Effector memory CD8-positive, alpha-beta T cell (primary cell): ENCODE data around the gene TMEM190.

Experiments
- ATAC-seq: fragments of 150-1000 bp; cut with Tn5 transposase; replicated peaks from 2 replicates; pipeline ENCODE4 v1.10.0; 2021; ENCODE audit warnings: mild to moderate bottlenecking, moderate library complexity
- DNase-seq, 3 experiments: peaks; one replicate each; pipeline ENCODE4 v3.0.0; 2021
- H3K27ac Mint-ChIP-seq, 2 donors: one replicate each; pipeline ENCODE4 v1.8.0; 2022; ENCODE audit warnings: mild to moderate bottlenecking in 2 of 2, mixed read lengths in 2 of 2, moderate library complexity in 2 of 2
- H3K27me3 Mint-ChIP-seq, 2 donors: one replicate each; pipeline ENCODE4 v1.8.0; 2022; ENCODE audit warnings: mixed read lengths in 2 of 2
- H3K36me3 Mint-ChIP-seq: one replicate; pipeline ENCODE4 v1.8.0; 2022; ENCODE audit warnings: mild to moderate bottlenecking, moderate library complexity, mixed read lengths; ENCODE audit not compliant: insufficient read depth
- H3K4me1 Mint-ChIP-seq, 2 donors: one replicate each; pipeline ENCODE4 v1.8.0; 2022; ENCODE audit warnings: low read depth in 2 of 2, mixed read lengths in 2 of 2
- H3K4me3 Mint-ChIP-seq, 2 donors: one replicate each; pipeline ENCODE4 v1.8.0; 2022; ENCODE audit warnings: mild to moderate bottlenecking in 2 of 2, mixed read lengths in 2 of 2, moderate library complexity in 2 of 2
- H3K9me3 Mint-ChIP-seq, 2 donors: one replicate each; pipeline ENCODE4 v1.8.0; 2022; ENCODE audit warnings: mixed read lengths in 2 of 2

TMEM190 gene

GRCh38 chr19:55369653-55370304 is 6.8 kb upstream of the TMEM190 start:
- peak; percentile 68 for ATAC-seq
- Mint-ChIP-seq H3K27me3 (peaks cover 53 to 76% of the 10 kb centered on the region in 2 donors), H3K27ac (no peak overlapping the region), H3K4me1 (peaks cover 5 to 8% of the 10 kb centered on the region in 2 donors), H3K9me3 (no peaks in the 10 kb centered on the region), H3K4me3 (peak overlapping the region; percentile 73 to 86), H3K36me3 (no peaks in the 10 kb centered on the region)
- DNase-seq: no peak

GRCh38 chr19:55370305-55370988 is 6.2 kb upstream of the TMEM190 start, which contains the start of gene IL11:
IL11 (minus strand) TSS chr19:55370463; CDS start chr19:55370310, 153 bp downstream.
- DNase-seq (no peak), ATAC-seq (no peak)
- Mint-ChIP-seq H3K27ac (no peak within 1 kb of the TSS), H3K9me3 (no peaks in the 10 kb centered on the region), H3K27me3 (peaks cover 50 to 82% of the 10 kb centered on the region in 2 donors), H3K4me3 (peak within 1 kb of the TSS; percentile 73 to 86), H3K36me3 (no peaks in the 10 kb centered on the region), H3K4me1 (peaks cover 5 to 8% of the 10 kb centered on the region in 2 donors)

- H3K27me3 Mint-ChIP-seq: peaks cover 47 to 84% of the 10 kb centered on the region in 2 donors
- no peaks in the 10 kb centered on the region for H3K36me3 Mint-ChIP-seq
- peak; percentile 24 for ATAC-seq
These were observed 4.1 kb upstream of the TMEM190 start for GRCh38 chr19:55372316-55373081.

GRCh38 chr19:55373306-55373992 is 3.2 kb upstream of the TMEM190 start:
- no peak overlapping the region for H3K27ac Mint-ChIP-seq
- peaks cover 5 to 8% of the 10 kb centered on the region in 2 donors for H3K4me1 Mint-ChIP-seq
- no peaks in the 10 kb centered on the region for H3K9me3 Mint-ChIP-seq
- ATAC-seq (no peak), DNase-seq (no peak)
- H3K36me3 Mint-ChIP-seq: peaks cover 5% of the 10 kb centered on the region
- H3K4me3 Mint-ChIP-seq: no peak overlapping the region
- peaks cover 42 to 75% of the 10 kb centered on the region in 2 donors for H3K27me3 Mint-ChIP-seq

More at GRCh38 chr19:55372316-55373081, 4.1 kb upstream of the TMEM190 start:
- no peak for DNase-seq
- H3K4me3 Mint-ChIP-seq: no peak overlapping the region
- H3K4me1 Mint-ChIP-seq: peaks cover 5 to 8% of the 10 kb centered on the region in 2 donors
- no peaks in the 10 kb centered on the region for H3K9me3 Mint-ChIP-seq
- no peak overlapping the region for H3K27ac Mint-ChIP-seq

- ATAC-seq (no peak), DNase-seq (no peak)
- H3K4me1 Mint-ChIP-seq: peaks cover 5 to 8% of the 10 kb centered on the region in 2 donors
- H3K27ac Mint-ChIP-seq: no peak overlapping the region
- no peak overlapping the region for H3K4me3 Mint-ChIP-seq
- H3K36me3 Mint-ChIP-seq: peaks cover 5% of the 10 kb centered on the region
- H3K9me3 Mint-ChIP-seq: no peaks in the 10 kb centered on the region
- H3K27me3 Mint-ChIP-seq: peaks cover 42 to 69% of the 10 kb centered on the region in 2 donors
These were observed 2.5 kb upstream of the TMEM190 start for GRCh38 chr19:55373993-55374757.

- ATAC-seq: no peak
- no peak overlapping the region for H3K27ac Mint-ChIP-seq
- peaks cover 8% of the 10 kb centered on the region for H3K36me3 Mint-ChIP-seq
- peaks cover 5 to 14% of the 10 kb centered on the region in 2 donors for H3K4me1 Mint-ChIP-seq
- H3K4me3 Mint-ChIP-seq: no peak overlapping the region
- no peaks in the 10 kb centered on the region for H3K9me3 Mint-ChIP-seq
- H3K27me3 Mint-ChIP-seq: peaks cover 13 to 37% of the 10 kb centered on the region in 2 donors
- DNase-seq: no peak
These were observed 918 bp downstream of the TMEM190 start for GRCh38 chr19:55377356-55378131.

- H3K27ac Mint-ChIP-seq: no peak overlapping the region
- peaks cover 5 to 21% of the 10 kb centered on the region in 2 donors for H3K27me3 Mint-ChIP-seq
- ATAC-seq (no peak), DNase-seq (no peak)
- H3K36me3 Mint-ChIP-seq: peaks cover 8% of the 10 kb centered on the region
- H3K9me3 Mint-ChIP-seq: no peaks in the 10 kb centered on the region
- peaks cover 13 to 18% of the 10 kb centered on the region in 2 donors for H3K4me1 Mint-ChIP-seq
- no peak overlapping the region for H3K4me3 Mint-ChIP-seq
These were observed 2.5 kb downstream of the TMEM190 start for GRCh38 chr19:55379174-55379573.

- Mint-ChIP-seq H3K4me3 (peak overlapping the region; percentile 87 to 94), H3K36me3 (peaks cover 33% of the 10 kb centered on the region), H3K4me1 (peaks cover 33 to 42% of the 10 kb centered on the region in 2 donors), H3K27ac (peak overlapping the region in 1 of 2 donors; percentile 71), H3K9me3 (no peaks in the 10 kb centered on the region), H3K27me3 (no peaks in the 10 kb centered on the region)
- DNase-seq (no peak), ATAC-seq (no peak)
These were observed 5.4 kb downstream of the TMEM190 start for GRCh38 chr19:55382013-55382412.

- no peaks in the 10 kb centered on the region for H3K27me3 Mint-ChIP-seq
- H3K4me3 Mint-ChIP-seq: peak overlapping the region; percentile 87 to 94
- H3K27ac Mint-ChIP-seq: peak overlapping the region; percentile 70 to 71
- peaks cover 38 to 48% of the 10 kb centered on the region in 2 donors for H3K4me1 Mint-ChIP-seq
- H3K9me3 Mint-ChIP-seq: no peaks in the 10 kb centered on the region
- no peak for ATAC-seq
- H3K36me3 Mint-ChIP-seq: peaks cover 39% of the 10 kb centered on the region
- DNase-seq: no peak
These were observed 6.0 kb downstream of the TMEM190 start for GRCh38 chr19:55382522-55383054.

- H3K4me1 Mint-ChIP-seq: peaks cover 44 to 53% of the 10 kb centered on the region in 2 donors
- ATAC-seq (peak; percentile 3), DNase-seq (peak in 1 of 3 experiments; percentile 38)
- H3K4me3 Mint-ChIP-seq: peak overlapping the region; percentile 87 to 94
- peak overlapping the region; percentile 70 to 71 for H3K27ac Mint-ChIP-seq
- peaks cover 43% of the 10 kb centered on the region for H3K36me3 Mint-ChIP-seq
- H3K27me3 Mint-ChIP-seq: no peaks in the 10 kb centered on the region
- H3K9me3 Mint-ChIP-seq: no peaks in the 10 kb centered on the region
These were observed 6.9 kb downstream of the TMEM190 start for GRCh38 chr19:55383279-55384130.
